Spinal cord (tissue), 10 donors: ENCODE data around the gene ODC1. TPM values are rescaled to one million over a fixed set of nuclear protein-coding genes. Genes with fewer than 3 reads are reported as not detected.

Experiments used
- DNase-seq, 6 donors: peaks; one replicate each; pipeline versions ENCODE4 v3.0.0 to v3.0.0-alpha.2; 2013 to 2015; ENCODE audit warnings: low spot score in 6 of 6, low read depth in 4 of 6
- H3K27ac ChIP-seq: one replicate; pipeline ENCODE4 v1.5.1; 2013; ENCODE audit warnings: low read depth, low read length, control low read depth
- H3K27me3 ChIP-seq: one replicate; pipeline ENCODE4 v1.6.1; 2013; ENCODE audit warnings: low read length; ENCODE audit not compliant: control insufficient read depth, insufficient read depth
- H3K36me3 ChIP-seq: one replicate; pipeline ENCODE4 v1.6.1; 2013; ENCODE audit warnings: low read length; ENCODE audit not compliant: control insufficient read depth, insufficient read depth
- H3K4me1 ChIP-seq: one replicate; pipeline ENCODE4 v1.6.1; 2013; ENCODE audit warnings: low read length; ENCODE audit not compliant: control insufficient read depth, insufficient read depth
- H3K4me3 ChIP-seq: one replicate; pipeline ENCODE4 v1.5.1; 2013; ENCODE audit warnings: low read depth, low read length, control low read depth
- H3K9me3 ChIP-seq: one replicate; pipeline ENCODE4 v1.6.1; 2013; ENCODE audit warnings: low read length; ENCODE audit not compliant: control insufficient read depth, insufficient read depth
- WGBS: methylation state at CpG from one replicate; pipeline ENCODE4 v1.1.5; 2013; ENCODE audit warnings: missing lambda C conversion rate; ENCODE audit not compliant: insufficient coverage; 5-methylcytosine and 5-hydroxymethylcytosine counted together
- polyA plus RNA-seq, 2 donors: library from polyadenylated mRNA; unstranded; fragments of 120-200 nt; gene quantifications; one replicate each; pipeline ENCODE4 v1.2.1, GENCODE V29; 2013; ENCODE audit not compliant: insufficient read length in 2 of 2
- total RNA-seq, 2 donors: library from RNA; depleted of rRNA in 1 of 2; stranded (reverse); fragments of 120-200 nt in 1 of 2; fragments of >200 nt in 1 of 2; gene quantifications; one replicate each; pipeline versions ENCODE4 v1.2.3 to v1.2.4, GENCODE V29; 2013 to 2014
- donor health status: healthy.

ODC1 gene
- total and polyA plus RNA-seq, 4 donors = 79.1 to 137 (median 111) TPM

DNA sequence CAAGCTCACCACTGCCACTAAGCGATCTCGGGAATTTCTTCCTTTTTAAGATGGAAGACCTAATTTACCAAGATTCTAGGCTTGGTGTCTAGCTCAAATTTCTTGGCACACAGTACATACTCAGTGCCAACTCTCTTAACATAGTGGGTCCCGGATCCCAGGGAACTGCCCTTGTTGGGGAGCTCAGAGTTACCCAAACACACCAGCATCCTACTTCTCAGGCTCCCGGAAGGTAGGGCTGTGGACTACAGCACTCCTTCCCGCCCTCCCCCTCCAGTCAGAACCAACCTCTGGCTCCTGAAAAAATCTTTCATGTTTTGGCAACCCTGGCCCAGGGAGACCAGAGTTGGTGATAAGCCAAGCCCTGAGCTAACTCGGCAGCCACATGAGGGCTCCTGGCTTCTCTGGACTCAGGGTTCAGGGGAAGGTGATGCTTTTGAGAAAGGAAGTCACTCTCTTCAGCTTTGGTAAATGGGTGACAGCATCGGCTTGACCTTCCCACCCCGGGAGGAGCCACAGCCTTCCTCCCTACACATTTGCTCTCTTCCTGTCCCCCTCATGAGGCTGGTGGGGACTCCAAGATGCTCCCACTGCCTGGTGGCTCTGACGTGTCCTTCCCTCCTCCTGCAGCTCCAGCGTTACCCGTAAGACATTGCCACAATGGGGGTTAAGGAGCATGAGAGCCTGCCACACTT is 8.8 kb downstream of the ODC1 start:
- H3K27me3 ChIP-seq = no peaks in the 10 kb centered on the region
- no peak overlapping the region for H3K27ac ChIP-seq
- DNase-seq = peak in 1 of 6 donors; percentile 40
- peaks cover 73% of the 10 kb centered on the region for H3K36me3 ChIP-seq
- H3K4me3 ChIP-seq = no peak overlapping the region
- H3K4me1 ChIP-seq = peaks cover 17% of the 10 kb centered on the region
- WGBS = 67% methylated on average over 9 of the region's 11 CpGs
- H3K9me3 ChIP-seq = no peaks in the 10 kb centered on the region

DNA sequence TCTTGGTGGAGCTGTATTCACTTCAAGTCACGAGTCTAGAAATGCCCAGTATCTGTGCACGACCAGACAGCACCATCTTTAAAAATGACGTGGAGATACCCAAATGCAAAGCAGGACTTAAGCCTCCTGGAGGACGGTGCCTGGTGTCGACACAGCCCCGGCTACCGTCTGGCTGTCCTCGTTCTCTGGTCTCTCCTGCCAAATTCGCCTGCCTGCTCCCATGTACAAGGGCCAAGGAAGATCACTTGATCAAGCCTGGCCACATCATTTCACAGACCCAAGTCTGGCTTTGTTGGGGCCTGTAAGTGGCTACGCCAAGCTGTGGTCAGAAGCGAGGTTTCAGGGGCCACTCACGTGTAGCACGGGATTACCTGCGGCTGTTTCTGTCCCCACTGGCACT is 9.4 kb downstream of the ODC1 start:
- Histone ChIP-seq H3K4me3 (no peak overlapping the region), H3K36me3 (peaks cover 67% of the 10 kb centered on the region), H3K4me1 (peaks cover 18% of the 10 kb centered on the region), H3K27me3 (no peaks in the 10 kb centered on the region), H3K9me3 (no peaks in the 10 kb centered on the region), H3K27ac (no peak overlapping the region)
- WGBS = 79% methylated on average over 14 of the region's 14 CpGs
- DNase-seq = no peak

DNA sequence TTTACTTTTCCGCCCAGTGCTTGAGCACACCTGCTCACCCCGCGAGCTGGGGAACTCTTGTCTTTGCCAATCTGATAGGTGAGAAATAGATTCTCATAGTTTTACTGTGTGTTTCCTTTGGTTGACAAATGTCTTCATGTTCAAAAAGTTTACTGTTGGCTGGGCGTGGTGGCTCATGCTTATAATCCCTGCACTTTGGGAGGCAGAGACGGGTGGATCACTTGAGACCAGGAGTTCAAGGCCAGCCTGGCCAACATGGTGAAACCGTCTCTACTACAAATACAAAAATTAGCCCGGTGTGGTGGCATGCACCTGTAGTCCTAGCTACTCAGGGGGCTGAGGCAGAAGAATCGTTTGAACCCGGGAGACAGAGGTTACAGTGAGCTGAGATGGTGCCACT is 10.3 kb downstream of the ODC1 start:
- H3K27me3 ChIP-seq = no peaks in the 10 kb centered on the region
- peaks cover 18% of the 10 kb centered on the region for H3K4me1 ChIP-seq
- WGBS = 93% methylated on average over 3 of the region's 9 CpGs
- DNase-seq = no peak
- H3K4me3 ChIP-seq = no peak overlapping the region
- no peak overlapping the region for H3K27ac ChIP-seq
- peaks cover 59% of the 10 kb centered on the region for H3K36me3 ChIP-seq
- H3K9me3 ChIP-seq = no peaks in the 10 kb centered on the region

DNA sequence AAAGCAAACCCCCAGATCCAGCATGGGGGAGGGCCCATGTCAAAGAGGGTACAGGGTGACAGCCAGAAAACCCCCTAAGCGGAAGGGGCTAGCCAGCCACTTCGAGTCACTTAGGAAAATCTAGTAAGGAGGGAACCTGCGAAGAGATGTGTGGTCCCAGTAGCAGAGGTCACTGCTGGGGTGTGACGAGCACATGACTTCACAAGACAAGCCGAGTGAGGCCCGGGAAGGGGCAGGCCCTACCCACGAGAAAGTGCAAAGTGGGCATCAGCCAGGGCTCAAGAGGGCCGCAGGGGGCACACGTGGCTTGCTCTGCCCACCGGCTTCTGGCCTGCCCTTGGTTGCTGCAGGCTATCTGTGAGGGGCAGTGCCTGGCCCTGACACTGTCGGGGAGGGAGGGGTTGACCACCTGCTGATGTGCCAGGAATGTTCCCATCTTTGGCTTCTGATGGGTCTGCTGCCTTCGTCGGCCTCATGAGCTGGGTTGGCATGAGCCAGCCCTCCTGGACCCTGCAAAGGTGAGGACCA is 11.5 kb downstream of the ODC1 start:
- no peak overlapping the region for H3K4me3 ChIP-seq
- H3K27me3 ChIP-seq = peaks cover 4% of the 10 kb centered on the region
- no peak overlapping the region for H3K27ac ChIP-seq
- peaks cover 26% of the 10 kb centered on the region for H3K4me1 ChIP-seq
- peaks cover 49% of the 10 kb centered on the region for H3K36me3 ChIP-seq
- no peaks in the 10 kb centered on the region for H3K9me3 ChIP-seq
- no peak for DNase-seq
- 80% methylated on average over 13 of the region's 13 CpGs for WGBS

DNA sequence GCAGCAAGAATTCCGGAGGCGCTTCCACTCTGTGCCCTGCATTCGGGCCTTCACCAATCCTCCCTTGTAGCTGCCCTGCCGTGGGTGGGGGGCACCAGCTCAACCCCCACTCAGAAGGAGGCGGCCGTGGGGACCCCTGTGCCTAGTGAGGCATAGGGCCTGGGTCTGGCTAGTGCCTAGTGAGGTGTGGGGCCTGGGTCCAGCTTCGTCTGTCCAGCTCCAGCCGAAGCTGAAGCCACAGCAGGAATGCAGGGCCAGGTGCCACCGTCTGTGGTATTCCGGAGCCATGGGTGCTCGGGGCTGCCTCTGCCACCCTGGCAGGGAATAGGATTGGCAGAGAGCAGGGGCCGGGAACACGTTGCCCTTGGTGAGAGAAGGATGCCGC is 12.3 kb downstream of the ODC1 start:
- WGBS = 88% methylated on average over 11 of the region's 14 CpGs
- Histone ChIP-seq H3K4me3 (no peak overlapping the region), H3K36me3 (peaks cover 41% of the 10 kb centered on the region), H3K4me1 (peaks cover 26% of the 10 kb centered on the region), H3K27me3 (peaks cover 4% of the 10 kb centered on the region), H3K9me3 (no peaks in the 10 kb centered on the region), H3K27ac (no peak overlapping the region)
- no peak for DNase-seq

DNA sequence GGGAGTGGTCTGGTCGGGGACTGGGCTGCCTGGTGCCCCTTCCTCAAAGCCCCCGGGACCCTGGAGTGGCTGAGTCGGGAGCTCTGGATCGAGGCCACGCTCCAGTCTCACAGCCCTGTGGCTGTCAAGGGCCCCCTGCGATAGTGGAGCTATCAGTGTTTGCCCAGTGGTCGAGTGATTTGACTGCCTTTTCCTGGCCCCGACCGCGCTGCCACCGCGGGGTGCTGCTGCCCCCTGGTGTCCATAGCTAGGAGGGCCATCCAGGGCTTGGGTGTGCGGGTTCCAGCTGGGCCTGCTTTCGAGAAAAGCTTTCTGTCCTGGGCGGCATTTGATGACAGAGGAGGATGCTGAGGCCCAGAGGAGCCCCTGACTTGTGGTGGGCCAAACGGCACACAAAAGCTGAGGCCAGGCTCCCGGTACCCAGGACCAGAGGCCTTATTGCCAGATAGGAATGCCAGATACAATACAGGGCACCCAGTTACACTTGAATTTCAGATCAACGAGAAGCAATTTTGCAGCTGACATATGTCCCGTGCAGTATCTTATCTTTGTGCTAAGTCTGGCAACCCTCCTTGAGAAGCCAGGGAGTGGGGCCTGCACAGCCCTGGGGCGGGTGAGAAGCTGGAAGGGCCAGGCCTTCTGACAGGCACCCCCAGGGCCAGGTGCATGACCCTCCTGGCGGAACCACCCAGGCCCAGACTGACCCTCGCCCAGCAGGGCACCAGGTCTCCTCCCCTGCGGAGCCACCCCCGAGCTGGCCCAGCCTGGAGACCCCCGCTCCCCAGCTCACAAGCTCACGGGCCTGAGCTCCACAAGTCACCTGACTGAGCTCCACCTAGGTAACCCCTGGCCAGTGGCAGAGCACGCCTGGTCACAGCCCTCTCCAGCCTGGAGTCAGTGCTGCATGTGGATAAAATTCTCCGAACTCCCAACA is 13.0 kb downstream of the ODC1 start:
- H3K4me1 ChIP-seq = peaks cover 26% of the 10 kb centered on the region
- no peak overlapping the region for H3K4me3 ChIP-seq
- H3K36me3 ChIP-seq = peaks cover 35% of the 10 kb centered on the region
- no peaks in the 10 kb centered on the region for H3K9me3 ChIP-seq
- H3K27ac ChIP-seq = no peak overlapping the region
- peaks cover 4% of the 10 kb centered on the region for H3K27me3 ChIP-seq
- 41% methylated on average over 28 of the region's 28 CpGs for WGBS
- DNase-seq = peak in 3 of 6 donors; percentile 57 to 90 (median 86)

DNA sequence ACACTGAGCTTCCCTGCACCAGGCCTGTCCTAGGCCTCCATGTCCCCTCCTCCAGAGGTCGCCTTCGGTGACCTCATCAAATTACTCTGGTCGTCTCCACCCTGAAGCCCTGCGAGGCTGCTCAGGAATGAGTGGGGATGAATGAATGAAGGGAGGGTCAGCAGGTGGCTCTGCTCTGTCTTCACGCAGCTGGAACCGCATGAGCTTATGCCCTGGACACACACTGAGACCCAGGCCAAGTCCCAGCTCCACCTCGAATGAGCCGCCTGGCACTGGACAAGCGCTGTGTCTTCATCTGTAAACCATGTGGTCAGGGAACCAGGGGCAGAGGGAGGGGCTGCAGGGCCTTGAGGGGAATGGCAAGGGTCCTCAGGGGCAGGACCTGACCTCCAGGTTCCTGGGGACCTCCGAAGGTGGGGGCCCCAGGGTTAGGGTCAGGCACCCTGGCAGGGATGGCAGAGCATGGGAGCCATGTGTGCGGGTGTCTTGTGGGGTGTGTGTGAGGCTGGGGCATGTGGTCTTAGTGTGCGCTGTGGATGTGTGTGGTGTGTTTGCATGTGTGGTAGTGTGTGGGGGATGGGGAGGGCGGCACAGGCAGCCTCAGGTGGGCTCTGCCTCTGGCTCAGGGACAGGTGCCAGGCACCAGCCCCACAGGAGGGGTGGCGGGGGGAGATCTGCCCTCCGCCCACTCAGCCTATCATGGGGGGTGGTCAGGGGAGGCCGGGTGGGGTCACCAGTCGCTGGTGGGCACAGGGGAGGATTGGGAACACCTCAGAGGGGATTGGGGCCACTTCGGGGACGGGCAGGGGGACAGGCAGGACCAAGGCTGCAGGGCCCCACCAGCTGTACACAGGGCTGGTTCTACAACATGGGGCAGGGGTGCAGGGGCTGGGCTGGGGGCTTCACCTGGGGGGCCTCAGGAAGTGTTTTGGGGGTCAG is 13.9 kb downstream of the ODC1 start:
- Histone ChIP-seq H3K4me1 (peaks cover 20% of the 10 kb centered on the region), H3K4me3 (no peak overlapping the region), H3K27ac (no peak overlapping the region), H3K36me3 (peaks cover 26% of the 10 kb centered on the region), H3K9me3 (no peaks in the 10 kb centered on the region), H3K27me3 (peaks cover 4% of the 10 kb centered on the region)
- WGBS = 82% methylated on average over 17 of the region's 19 CpGs
- DNase-seq = no peak

DNA sequence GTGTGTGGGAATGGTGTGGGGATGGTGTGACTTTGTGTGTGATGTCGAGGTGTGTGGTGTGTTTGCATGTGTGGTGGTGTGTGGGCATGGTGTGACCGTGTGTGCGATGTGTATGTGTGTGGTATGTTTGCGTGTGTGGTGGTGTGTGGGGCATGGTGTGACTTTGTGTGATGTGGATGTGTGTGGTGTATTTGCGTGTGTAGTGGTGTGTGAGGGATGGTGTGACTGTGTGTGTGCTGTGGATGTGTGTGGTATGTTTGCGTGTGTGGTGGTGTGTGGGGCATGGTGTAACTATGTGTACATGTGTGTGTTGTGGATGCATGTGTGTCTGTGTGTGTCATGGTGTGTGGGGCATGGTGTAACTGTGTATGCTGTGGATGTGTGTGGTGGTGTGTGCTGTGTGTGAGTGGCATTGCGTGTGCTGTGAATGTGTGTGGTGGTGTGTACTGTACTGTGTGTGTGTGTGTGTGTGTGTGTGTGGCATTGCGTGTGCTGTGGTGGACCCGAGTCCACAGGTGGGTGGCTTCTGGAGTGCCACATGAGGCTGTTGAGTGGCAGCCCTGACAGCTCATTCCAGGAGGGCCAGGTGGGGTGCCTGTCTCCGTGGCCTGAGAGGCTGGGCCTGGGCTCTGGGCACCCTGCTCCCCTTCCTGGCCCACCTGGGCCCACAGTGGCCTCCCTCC is 14.7 kb downstream of the ODC1 start:
- Histone ChIP-seq H3K27ac (no peak overlapping the region), H3K36me3 (peaks cover 20% of the 10 kb centered on the region), H3K4me1 (peaks cover 20% of the 10 kb centered on the region), H3K4me3 (no peak overlapping the region), H3K9me3 (no peaks in the 10 kb centered on the region), H3K27me3 (peaks cover 4% of the 10 kb centered on the region)
- no peak for DNase-seq
- 96% methylated on average over 9 of the region's 10 CpGs for WGBS
